ENCODE data around the gene HDLBP. TPM values are rescaled to one million over a fixed set of nuclear protein-coding genes. Genes with fewer than 3 reads are reported as not detected.
"Not testable (repeated sequence)": the region's sequence is repeated elsewhere in the genome, so short reads cannot be mapped to it uniquely, and the experiment has no call there.

Gene HDLBP
- total and polyA plus RNA-seq, 12 donors, result 206 to 419 (median 353) TPM

DNA sequence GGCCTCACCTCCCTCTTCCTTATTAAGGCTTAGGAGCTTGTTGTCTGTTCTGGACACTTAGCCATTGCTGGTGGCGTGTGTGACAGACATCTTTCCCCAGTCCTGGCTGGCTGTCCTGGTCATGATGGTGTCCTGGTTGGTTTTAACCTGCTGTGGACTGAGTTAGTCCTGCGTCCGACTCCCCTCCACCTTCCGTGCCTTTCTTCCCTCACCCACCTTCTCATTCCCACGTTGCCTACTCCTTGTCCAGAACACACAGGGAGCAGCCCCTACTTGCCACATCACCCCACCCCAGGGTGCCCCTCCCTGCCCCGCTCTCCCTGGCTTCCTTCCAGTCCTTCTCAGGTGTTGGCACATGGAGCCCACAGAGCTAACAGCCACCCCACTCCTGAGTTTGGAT lies 117.5 kb downstream of the HDLBP start:
- intact Hi-C loops (cut with DNase I), result no loop called here
- DNase-seq (no peak), ATAC-seq (no peak)
- Histone ChIP-seq H3K27me3 (no peaks in the 10 kb centered on the region), H3K4me3 (no peak overlapping the region), H3K9me3 (no peaks in the 10 kb centered on the region), H3K36me3 (no peaks in the 10 kb centered on the region), H3K4me1 (no peaks in the 10 kb centered on the region), H3K27ac (no peak overlapping the region)
- TF ChIP-seq, protein P1, sequence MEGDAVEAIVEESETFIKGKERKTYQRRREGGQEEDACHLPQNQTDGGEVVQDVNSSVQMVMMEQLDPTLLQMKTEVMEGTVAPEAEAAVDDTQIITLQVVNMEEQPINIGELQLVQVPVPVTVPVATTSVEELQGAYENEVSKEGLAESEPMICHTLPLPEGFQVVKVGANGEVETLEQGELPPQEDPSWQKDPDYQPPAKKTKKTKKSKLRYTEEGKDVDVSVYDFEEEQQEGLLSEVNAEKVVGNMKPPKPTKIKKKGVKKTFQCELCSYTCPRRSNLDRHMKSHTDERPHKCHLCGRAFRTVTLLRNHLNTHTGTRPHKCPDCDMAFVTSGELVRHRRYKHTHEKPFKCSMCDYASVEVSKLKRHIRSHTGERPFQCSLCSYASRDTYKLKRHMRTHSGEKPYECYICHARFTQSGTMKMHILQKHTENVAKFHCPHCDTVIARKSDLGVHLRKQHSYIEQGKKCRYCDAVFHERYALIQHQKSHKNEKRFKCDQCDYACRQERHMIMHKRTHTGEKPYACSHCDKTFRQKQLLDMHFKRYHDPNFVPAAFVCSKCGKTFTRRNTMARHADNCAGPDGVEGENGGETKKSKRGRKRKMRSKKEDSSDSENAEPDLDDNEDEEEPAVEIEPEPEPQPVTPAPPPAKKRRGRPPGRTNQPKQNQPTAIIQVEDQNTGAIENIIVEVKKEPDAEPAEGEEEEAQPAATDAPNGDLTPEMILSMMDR (IDR thresholded peaks at IDR 0.05), result no peak
- WGBS, 2 donors, result 94% methylated on average over 6 of the region's 6 CpGs

DNA sequence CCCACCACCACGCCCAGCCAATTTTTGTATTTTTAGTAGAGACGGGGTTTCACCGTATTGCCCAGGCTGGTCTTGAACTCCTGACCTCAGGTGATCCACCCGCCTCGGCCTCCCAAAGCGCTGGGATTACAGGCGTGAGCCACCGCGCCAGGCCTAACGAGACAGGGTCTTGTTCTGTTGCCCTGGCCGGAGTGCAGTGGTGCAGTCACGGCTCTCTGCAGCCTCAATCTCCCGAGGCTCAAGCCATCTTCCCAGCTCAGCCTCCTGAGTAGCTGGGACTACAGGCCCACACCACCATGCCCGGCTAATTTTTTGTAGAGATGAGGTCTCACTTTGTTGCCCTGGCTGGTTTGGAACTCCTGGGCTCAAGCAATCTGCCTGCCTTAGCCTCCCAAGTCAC lies 118.2 kb downstream of the HDLBP start:
- H3K4me3 ChIP-seq; H3K36me3 ChIP-seq; H3K4me1 ChIP-seq; intact Hi-C loops (cut with DNase I); H3K27ac ChIP-seq; H3K27me3 ChIP-seq; ATAC-seq; DNase-seq; H3K9me3 ChIP-seq: not testable (repeated sequence)
- 95 to 96% methylated on average over 14 of the region's 14 CpGs for WGBS, 2 donors

DNA sequence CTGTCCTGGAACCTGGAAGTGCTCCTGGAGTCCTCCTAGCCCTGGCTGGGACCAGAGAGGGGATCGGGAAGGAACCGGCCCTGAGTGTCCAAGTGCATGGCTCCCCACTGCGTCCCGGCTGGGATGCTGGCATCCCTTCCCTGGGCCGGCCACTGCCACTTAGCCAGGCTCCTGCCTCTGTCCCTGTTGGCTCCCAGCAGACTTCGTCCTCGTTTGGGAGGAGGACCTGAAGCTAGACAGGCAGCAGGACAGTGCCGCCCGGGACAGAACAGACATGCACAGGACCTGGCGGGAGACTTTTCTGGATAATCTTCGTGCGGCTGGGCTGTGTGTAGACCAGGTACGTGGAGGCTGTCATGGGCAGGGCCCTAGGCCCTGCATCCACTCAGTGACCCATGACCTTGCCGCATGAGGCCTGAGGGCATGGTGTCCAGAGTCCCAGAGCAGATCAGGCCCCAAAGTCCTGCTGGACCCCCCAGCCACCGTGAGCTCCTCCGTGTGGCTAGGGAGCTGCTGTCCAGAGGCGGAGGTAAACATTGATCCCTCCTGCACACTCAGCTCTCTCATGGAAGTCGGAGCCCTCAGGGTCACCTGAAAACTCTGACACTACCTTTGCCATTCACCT lies 119.9 kb downstream of the HDLBP start:
- H3K27me3 ChIP-seq, result no peaks in the 10 kb centered on the region
- 87 to 88% methylated on average over 18 of the region's 18 CpGs for WGBS, 2 donors
- H3K36me3 ChIP-seq, result no peaks in the 10 kb centered on the region
- intact Hi-C loops (cut with DNase I), result no loop called here
- DNase-seq (no peak), ATAC-seq (peak in 1 of 8 donors; percentile 22)
- H3K4me3 ChIP-seq, result no peak overlapping the region
- no peaks in the 10 kb centered on the region for H3K4me1 ChIP-seq
- no peak overlapping the region for H3K27ac ChIP-seq
- TF ChIP-seq, protein P1 (IDR thresholded peaks at IDR 0.05), result no peak
- H3K9me3 ChIP-seq, result no peaks in the 10 kb centered on the region

DNA sequence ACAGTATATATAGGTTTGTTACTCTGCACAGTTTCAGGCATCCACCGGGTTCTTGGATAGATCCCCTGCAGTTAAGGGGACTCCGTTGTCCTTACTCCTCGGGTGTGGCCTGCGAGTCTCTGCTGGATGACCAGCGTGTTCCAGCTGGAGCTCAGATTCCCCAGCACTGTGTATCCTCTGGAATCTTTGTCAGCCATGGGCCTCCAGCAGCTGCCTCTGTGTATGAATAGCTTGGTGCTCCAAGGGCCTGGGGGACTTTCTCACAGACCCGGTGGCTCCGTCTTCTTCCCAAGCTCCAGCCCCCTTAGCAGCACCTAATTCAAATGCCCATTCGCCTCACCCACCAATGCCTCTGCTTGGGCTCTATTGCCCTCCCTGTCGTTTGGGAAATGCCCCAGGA lies 120.7 kb downstream of the HDLBP start:
- WGBS, 2 donors, result 68 to 70% methylated on average over 9 of the region's 9 CpGs
- Histone ChIP-seq H3K4me1 (no peaks in the 10 kb centered on the region), H3K9me3 (no peaks in the 10 kb centered on the region), H3K27ac (no peak overlapping the region), H3K4me3 (no peak overlapping the region), H3K36me3 (no peaks in the 10 kb centered on the region), H3K27me3 (no peaks in the 10 kb centered on the region)
- intact Hi-C loops (cut with DNase I), result no loop called here
- DNase-seq (no peak), ATAC-seq (no peak)
- TF ChIP-seq, protein P1 (IDR thresholded peaks at IDR 0.05), result no peak

DNA sequence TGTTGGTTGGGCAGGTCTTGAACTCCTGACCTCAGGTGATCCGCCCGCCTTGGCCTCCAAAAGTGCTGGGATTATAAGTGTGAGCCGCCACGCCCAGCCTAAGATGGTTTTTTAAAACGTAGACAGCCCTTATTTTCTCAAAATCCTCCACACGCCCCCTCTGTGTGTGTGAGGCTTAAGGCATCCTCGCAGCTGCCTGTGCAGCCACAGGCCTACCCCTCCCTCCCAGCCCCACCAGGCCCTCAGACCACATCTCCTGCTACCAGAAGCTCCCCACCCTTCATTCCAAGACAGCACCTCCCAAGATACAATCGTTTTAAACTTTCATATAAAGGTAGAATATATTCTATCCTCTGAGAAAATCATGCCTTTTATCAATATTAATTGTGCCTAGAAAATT lies 122.2 kb downstream of the HDLBP start:
- Histone ChIP-seq H3K4me1 (no peaks in the 10 kb centered on the region), H3K4me3 (no peak overlapping the region), H3K9me3 (no peaks in the 10 kb centered on the region), H3K36me3 (no peaks in the 10 kb centered on the region), H3K27ac (no peak overlapping the region), H3K27me3 (peaks cover 0 to 4% (median 0%) of the 10 kb centered on the region in 7 donors)
- no peak for DNase-seq
- 86 to 91% methylated on average over 8 of the region's 8 CpGs for WGBS, 2 donors
- TF ChIP-seq, protein P1 (IDR thresholded peaks at IDR 0.05), result no peak
- intact Hi-C loops (cut with DNase I), result no loop called here
- ATAC-seq, result no peak

Data from heart right ventricle (tissue), 16 donors.